ENCODE results near the gene CREB3L1. TPM values are rescaled to one million over a fixed set of nuclear protein-coding genes. Genes with fewer than 3 reads are reported as not detected.
"Not testable (repeated sequence)": the region's sequence is repeated elsewhere in the genome, so short reads cannot be mapped to it uniquely, and the experiment has no call there.

The CREB3L1 gene
- total RNA-seq, 1 experiment from 2014 or later: not detected

DNA sequence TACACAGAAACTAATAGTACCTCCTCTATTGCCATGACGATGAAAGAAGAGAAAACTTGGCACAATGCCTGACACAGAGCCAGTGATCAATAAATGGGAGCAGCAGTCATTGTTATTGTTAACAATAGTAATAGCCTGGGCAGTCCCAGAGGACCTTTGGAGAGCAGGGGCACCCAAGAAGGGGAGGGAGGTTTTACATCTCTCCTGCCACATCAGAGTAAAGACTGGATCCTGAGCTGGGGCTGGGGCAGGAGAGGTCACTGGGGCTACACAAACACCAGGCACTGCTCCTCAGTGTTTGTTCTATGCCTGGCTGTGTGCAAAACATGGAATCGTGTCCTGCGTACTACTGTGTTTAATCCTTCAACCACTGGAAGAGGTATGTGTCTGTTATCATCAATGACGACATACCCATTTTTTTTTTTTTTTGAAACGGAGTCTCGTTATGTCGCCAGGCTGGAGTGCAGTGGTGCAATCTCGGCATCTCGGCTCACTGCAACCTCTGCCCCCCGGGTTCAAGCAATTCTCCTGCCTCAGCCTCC is 25.0 kb upstream of the CREB3L1 start:
- Histone ChIP-seq H2AFZ (ENCODE audit: low read length) (no peak overlapping the region), H3K9me3 (ENCODE audit: low read length) (no peaks in the 10 kb centered on the region), H4K20me1 (ENCODE audit: insufficient read depth, low read depth, low read length) (no peaks in the 10 kb centered on the region), H3K27ac (ENCODE audit: low read length) (no peak overlapping the region), H3K9ac (ENCODE audit: low read length) (no peak overlapping the region), H3K36me3 (ENCODE audit: insufficient read depth, low read length) (no peaks in the 10 kb centered on the region), H3K79me2 (ENCODE audit: low read length) (no peaks in the 10 kb centered on the region), H3K4me1 (ENCODE audit: low read length) (peaks cover 6% of the 10 kb centered on the region), H3K4me2 (ENCODE audit: low read depth, low read length, poor library complexity, severe bottlenecking) (no peak overlapping the region), H3K9me2 (replicated peaks; ENCODE audit: insufficient read depth, low read length) (no peaks in the 10 kb centered on the region), H3K4me3 (ENCODE audit: low read length) (no peak overlapping the region), H3K27me3 (ENCODE audit: low read length) (no peaks in the 10 kb centered on the region)
- no peak for DNase-seq

DNA sequence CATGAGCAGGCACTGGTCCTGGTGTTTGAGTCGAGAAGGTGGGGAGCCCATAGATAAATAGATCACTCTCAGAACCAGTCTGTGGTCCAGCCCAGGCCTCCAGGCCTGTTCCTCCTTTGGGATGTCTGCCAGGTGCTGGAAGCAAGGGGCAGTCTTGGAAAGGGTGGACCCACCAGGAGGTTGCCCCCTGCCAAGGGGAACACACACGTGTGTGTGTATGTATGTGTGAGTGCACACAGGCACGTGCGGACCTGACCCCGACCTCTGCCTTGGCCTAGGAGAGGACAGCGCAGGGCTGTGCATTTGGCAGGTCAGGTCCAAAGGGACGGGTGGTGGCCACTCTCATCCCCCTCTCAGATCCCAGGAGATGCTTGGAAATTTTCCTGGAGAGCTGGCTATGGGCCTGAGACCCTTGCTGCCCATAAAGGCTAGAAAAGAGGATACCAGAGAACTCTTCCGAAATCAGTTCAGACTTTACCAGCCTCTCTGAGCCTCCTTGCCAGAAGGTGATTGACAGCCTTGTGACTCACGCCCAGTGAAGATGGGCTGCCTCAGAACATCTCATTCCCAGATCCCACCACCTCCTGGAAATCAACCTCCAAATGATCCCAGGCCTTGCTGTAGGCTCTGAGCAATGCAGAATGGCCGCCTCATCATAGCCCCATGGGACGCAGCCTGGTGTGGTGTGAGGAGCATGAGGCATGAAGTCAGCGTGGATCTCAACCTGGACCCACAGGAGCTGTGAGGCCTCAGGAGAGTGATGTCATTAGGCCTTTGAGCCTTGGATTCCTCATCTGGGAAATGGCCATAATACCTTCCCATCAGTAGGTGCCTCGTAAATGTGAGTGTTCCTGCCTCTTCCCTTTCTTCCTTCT is 24.0 kb upstream of the CREB3L1 start:
- Histone ChIP-seq H3K4me1 (ENCODE audit: low read length) (peaks cover 6% of the 10 kb centered on the region), H2AFZ (ENCODE audit: low read length) (no peak overlapping the region), H3K4me2 (ENCODE audit: low read depth, low read length, poor library complexity, severe bottlenecking) (no peak overlapping the region), H3K27ac (ENCODE audit: low read length) (no peak overlapping the region), H3K27me3 (ENCODE audit: low read length) (no peaks in the 10 kb centered on the region), H4K20me1 (ENCODE audit: insufficient read depth, low read depth, low read length) (no peaks in the 10 kb centered on the region), H3K9ac (ENCODE audit: low read length) (no peak overlapping the region), H3K9me3 (ENCODE audit: low read length) (no peaks in the 10 kb centered on the region), H3K79me2 (ENCODE audit: low read length) (no peaks in the 10 kb centered on the region), H3K36me3 (ENCODE audit: insufficient read depth, low read length) (no peaks in the 10 kb centered on the region), H3K4me3 (ENCODE audit: low read length) (no peak overlapping the region), H3K9me2 (replicated peaks; ENCODE audit: insufficient read depth, low read length) (no peaks in the 10 kb centered on the region)
- DNase-seq: no peak

DNA sequence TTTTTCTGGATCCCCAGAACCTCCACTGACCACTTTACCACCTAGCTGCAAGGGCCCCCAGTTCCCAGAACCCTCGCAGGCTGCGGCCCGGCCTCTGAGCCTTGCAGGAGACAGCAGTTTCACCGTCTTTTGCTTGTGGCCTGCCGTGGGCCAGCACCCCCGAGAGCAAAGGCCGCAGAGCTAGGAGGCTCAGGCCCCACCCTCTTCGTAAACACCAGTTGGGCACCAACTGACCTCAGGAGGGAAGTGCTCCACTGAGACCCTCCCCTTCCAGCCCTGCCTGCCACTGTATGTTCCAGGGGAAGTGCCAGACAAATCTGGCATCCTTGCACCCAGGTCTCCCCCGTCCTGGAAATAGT is 23.4 kb upstream of the CREB3L1 start:
- peaks cover 6% of the 10 kb centered on the region for H3K4me1 ChIP-seq (ENCODE audit: low read length)
- H3K27ac ChIP-seq (ENCODE audit: low read length): no peak overlapping the region
- H3K27me3 ChIP-seq (ENCODE audit: low read length): no peaks in the 10 kb centered on the region
- H2AFZ ChIP-seq (ENCODE audit: low read length): no peak overlapping the region
- DNase-seq: no peak
- no peak overlapping the region for H3K4me3 ChIP-seq (ENCODE audit: low read length)
- no peaks in the 10 kb centered on the region for H3K9me2 ChIP-seq (replicated peaks; ENCODE audit: insufficient read depth, low read length)
- no peaks in the 10 kb centered on the region for H3K9me3 ChIP-seq (ENCODE audit: low read length)
- no peaks in the 10 kb centered on the region for H3K36me3 ChIP-seq (ENCODE audit: insufficient read depth, low read length)
- H3K79me2 ChIP-seq (ENCODE audit: low read length): no peaks in the 10 kb centered on the region
- H3K4me2 ChIP-seq (ENCODE audit: low read depth, low read length, poor library complexity, severe bottlenecking): no peak overlapping the region
- H4K20me1 ChIP-seq (ENCODE audit: insufficient read depth, low read depth, low read length): no peaks in the 10 kb centered on the region
- no peak overlapping the region for H3K9ac ChIP-seq (ENCODE audit: low read length)

DNA sequence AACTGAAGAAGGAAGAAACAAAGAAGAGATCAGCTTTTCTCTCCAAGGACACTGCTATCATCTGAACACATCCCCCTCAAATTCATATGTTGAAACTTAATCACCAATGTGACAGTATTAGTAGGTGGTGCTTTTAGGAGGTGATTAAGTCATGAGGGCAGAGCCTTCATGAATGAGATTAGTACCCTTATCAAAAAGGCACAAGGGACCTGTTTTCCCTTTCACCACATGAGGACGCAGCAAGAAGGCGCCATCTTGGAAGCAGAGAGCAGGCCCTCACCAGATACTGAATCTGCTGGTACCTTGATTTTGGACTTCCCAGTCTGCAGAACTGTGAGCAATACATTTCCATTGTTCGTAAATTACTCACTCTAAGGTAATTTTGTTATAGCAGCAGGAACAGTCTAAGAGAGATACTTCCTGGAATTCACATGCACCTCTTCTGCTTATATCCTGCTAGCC is 20.9 kb upstream of the CREB3L1 start:
- no peak for DNase-seq
- Histone ChIP-seq H3K4me2 (ENCODE audit: low read depth, low read length, poor library complexity, severe bottlenecking) (no peak overlapping the region), H3K4me1 (ENCODE audit: low read length) (no peaks in the 10 kb centered on the region), H3K27me3 (ENCODE audit: low read length) (no peaks in the 10 kb centered on the region), H4K20me1 (ENCODE audit: insufficient read depth, low read depth, low read length) (no peaks in the 10 kb centered on the region), H3K79me2 (ENCODE audit: low read length) (no peaks in the 10 kb centered on the region), H3K9ac (ENCODE audit: low read length) (no peak overlapping the region), H3K27ac (ENCODE audit: low read length) (no peak overlapping the region), H3K36me3 (ENCODE audit: insufficient read depth, low read length) (no peaks in the 10 kb centered on the region), H3K9me3 (ENCODE audit: low read length) (no peaks in the 10 kb centered on the region), H2AFZ (ENCODE audit: low read length) (no peak overlapping the region), H3K4me3 (ENCODE audit: low read length) (no peak overlapping the region), H3K9me2 (replicated peaks; ENCODE audit: insufficient read depth, low read length) (no peaks in the 10 kb centered on the region)

DNA sequence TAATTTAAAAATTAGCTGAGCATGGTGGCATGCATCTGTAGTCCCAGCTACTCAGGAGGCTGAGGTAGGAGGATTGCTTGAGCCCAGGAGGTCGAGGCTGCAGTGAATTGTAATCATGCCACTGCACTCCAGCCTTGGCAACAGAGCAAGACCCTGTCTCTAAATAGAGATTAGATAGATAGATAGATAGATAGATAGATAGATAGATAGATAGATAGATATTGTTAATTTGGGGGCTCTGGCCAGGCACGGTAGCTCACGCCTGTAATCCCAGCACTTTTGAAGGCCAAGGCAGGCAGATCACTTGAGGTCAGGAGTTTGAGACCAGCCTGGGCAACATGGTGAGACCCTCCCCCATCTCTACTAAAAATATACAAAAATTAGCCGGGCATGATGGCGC is 18.1 kb upstream of the CREB3L1 start:
- H3K4me1 ChIP-seq (ENCODE audit: low read length); H3K4me3 ChIP-seq (ENCODE audit: low read length); H3K9me2 ChIP-seq (replicated peaks; ENCODE audit: insufficient read depth, low read length); H3K27ac ChIP-seq (ENCODE audit: low read length); H3K4me2 ChIP-seq (ENCODE audit: low read depth, low read length, poor library complexity, severe bottlenecking); H2AFZ ChIP-seq (ENCODE audit: low read length); DNase-seq; H3K9ac ChIP-seq (ENCODE audit: low read length); H3K79me2 ChIP-seq (ENCODE audit: low read length); H3K36me3 ChIP-seq (ENCODE audit: insufficient read depth, low read length); H3K27me3 ChIP-seq (ENCODE audit: low read length); H4K20me1 ChIP-seq (ENCODE audit: insufficient read depth, low read depth, low read length); H3K9me3 ChIP-seq (ENCODE audit: low read length): not testable (repeated sequence)

DNA sequence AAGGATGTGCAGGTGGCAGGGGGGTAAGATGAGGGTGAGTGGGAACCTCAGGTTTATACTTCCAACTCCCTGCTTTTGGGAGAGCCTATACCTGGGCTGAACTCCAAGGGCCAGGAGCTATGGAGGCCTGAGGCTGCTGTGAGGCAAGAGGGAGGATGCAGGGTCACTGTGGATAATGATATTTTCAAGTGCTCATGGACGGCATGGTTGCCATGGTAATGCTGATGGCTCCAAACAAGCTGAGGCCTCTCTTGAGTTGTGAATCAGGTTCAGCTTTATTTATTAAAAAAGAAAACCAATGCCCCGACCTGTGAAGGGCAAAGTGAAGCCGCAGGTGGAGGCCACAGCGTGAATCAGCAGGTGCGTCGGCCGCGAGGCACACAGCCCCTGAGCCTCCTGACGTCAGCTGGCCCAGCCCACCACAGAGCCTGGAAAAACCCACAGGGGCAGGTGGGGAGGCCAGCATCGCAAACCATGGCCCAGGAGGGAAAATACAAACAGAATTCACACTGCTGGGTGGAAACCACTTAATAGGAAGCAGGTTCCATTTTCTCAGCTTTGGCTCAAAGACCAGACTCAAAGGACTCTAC is 17.4 kb upstream of the CREB3L1 start:
- H3K9ac ChIP-seq (ENCODE audit: low read length): no peak overlapping the region
- no peak overlapping the region for H3K27ac ChIP-seq (ENCODE audit: low read length)
- H2AFZ ChIP-seq (ENCODE audit: low read length): no peak overlapping the region
- H3K79me2 ChIP-seq (ENCODE audit: low read length): no peaks in the 10 kb centered on the region
- DNase-seq: no peak
- H4K20me1 ChIP-seq (ENCODE audit: insufficient read depth, low read depth, low read length): no peaks in the 10 kb centered on the region
- H3K4me1 ChIP-seq (ENCODE audit: low read length): no peaks in the 10 kb centered on the region
- no peak overlapping the region for H3K4me3 ChIP-seq (ENCODE audit: low read length)
- no peaks in the 10 kb centered on the region for H3K9me2 ChIP-seq (replicated peaks; ENCODE audit: insufficient read depth, low read length)
- no peak overlapping the region for H3K4me2 ChIP-seq (ENCODE audit: low read depth, low read length, poor library complexity, severe bottlenecking)
- no peaks in the 10 kb centered on the region for H3K36me3 ChIP-seq (ENCODE audit: insufficient read depth, low read length)
- H3K27me3 ChIP-seq (ENCODE audit: low read length): no peaks in the 10 kb centered on the region
- no peaks in the 10 kb centered on the region for H3K9me3 ChIP-seq (ENCODE audit: low read length)

DNA sequence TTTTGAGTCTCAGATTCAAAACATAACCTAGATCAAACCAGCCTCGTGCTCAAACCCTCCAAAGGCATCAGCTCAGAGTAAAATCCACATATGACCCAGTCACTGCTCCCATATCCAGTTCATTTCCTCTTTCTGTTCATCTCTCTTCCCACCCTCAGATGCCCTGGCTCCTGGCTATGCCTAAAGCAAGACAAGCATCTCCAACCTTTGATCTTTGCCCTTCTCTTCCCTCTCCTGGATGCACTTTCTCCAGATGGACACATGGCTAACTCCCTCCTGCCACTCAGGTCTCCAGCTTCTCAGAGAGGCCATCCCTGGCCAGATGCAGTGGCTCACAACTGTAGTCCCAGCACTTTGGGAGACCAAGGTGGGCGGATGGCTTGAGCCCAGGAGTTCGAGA is 14.3 kb upstream of the CREB3L1 start:
- Histone ChIP-seq H3K27me3 (ENCODE audit: low read length) (no peaks in the 10 kb centered on the region), H3K4me2 (ENCODE audit: low read depth, low read length, poor library complexity, severe bottlenecking) (no peak overlapping the region), H3K4me3 (ENCODE audit: low read length) (no peak overlapping the region), H3K9me3 (ENCODE audit: low read length) (no peaks in the 10 kb centered on the region), H4K20me1 (ENCODE audit: insufficient read depth, low read depth, low read length) (no peaks in the 10 kb centered on the region), H3K9me2 (replicated peaks; ENCODE audit: insufficient read depth, low read length) (no peaks in the 10 kb centered on the region), H3K4me1 (ENCODE audit: low read length) (peaks cover 17% of the 10 kb centered on the region), H2AFZ (ENCODE audit: low read length) (no peak overlapping the region), H3K36me3 (ENCODE audit: insufficient read depth, low read length) (no peaks in the 10 kb centered on the region), H3K79me2 (ENCODE audit: low read length) (no peaks in the 10 kb centered on the region), H3K27ac (ENCODE audit: low read length) (no peak overlapping the region), H3K9ac (ENCODE audit: low read length) (no peak overlapping the region)
- no peak for DNase-seq

DNA sequence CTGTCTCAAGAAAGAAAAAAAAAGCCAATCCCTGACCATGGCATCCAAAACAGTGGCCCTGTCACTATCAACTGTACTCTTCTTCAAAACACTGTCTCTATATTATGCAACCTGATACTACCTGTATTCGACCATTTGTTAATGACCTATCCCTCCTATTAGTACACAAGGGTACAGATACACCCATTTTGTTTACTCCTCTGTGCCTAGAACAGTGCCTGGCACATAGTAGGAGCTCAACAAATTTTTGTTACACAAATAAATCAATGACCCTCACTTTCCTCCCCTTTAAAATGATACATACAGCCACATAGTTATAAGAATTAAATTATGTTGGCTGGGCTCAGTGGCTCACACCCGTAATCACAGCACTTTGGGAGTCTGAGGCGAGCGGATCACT is 13.4 kb upstream of the CREB3L1 start:
- Histone ChIP-seq H3K79me2 (ENCODE audit: low read length) (no peaks in the 10 kb centered on the region), H3K36me3 (ENCODE audit: insufficient read depth, low read length) (no peaks in the 10 kb centered on the region), H3K9ac (ENCODE audit: low read length) (no peak overlapping the region), H3K4me2 (ENCODE audit: low read depth, low read length, poor library complexity, severe bottlenecking) (no peak overlapping the region), H4K20me1 (ENCODE audit: insufficient read depth, low read depth, low read length) (no peaks in the 10 kb centered on the region), H3K27me3 (ENCODE audit: low read length) (no peaks in the 10 kb centered on the region), H3K9me2 (replicated peaks; ENCODE audit: insufficient read depth, low read length) (no peaks in the 10 kb centered on the region), H3K4me1 (ENCODE audit: low read length) (peaks cover 17% of the 10 kb centered on the region), H3K9me3 (ENCODE audit: low read length) (no peaks in the 10 kb centered on the region), H3K4me3 (ENCODE audit: low read length) (no peak overlapping the region), H2AFZ (ENCODE audit: low read length) (no peak overlapping the region), H3K27ac (ENCODE audit: low read length) (no peak overlapping the region)
- no peak for DNase-seq

All from Karpas-422 (cell line).